H9 (cell line): Measurements from ENCODE around the gene L1CAM. TPM values are rescaled to one million over a fixed set of nuclear protein-coding genes. Genes with fewer than 3 reads are reported as not detected.

Source experiments
- DNase-seq: peaks from one replicate; pipeline ENCODE4 v3.0.0-alpha.2; 2017
- H2AFZ ChIP-seq: one replicate; pipeline ENCODE4 v1.6.1; 2013; ENCODE audit warnings: mild to moderate bottlenecking, low read length, control low read depth, moderate library complexity
- H2AK5ac ChIP-seq: 2 replicates; pipeline ENCODE4 v1.6.1; 2013; ENCODE audit warnings: low read length, control low read depth, mixed read lengths; ENCODE audit not compliant: insufficient read length
- H2BK120ac ChIP-seq: one replicate; pipeline ENCODE4 v1.6.1; 2013; ENCODE audit warnings: low read depth, mild to moderate bottlenecking, low read length, control low read depth, inconsistent platforms; ENCODE audit not compliant: poor library complexity, severe bottlenecking
- H2BK12ac ChIP-seq: 2 replicates; pipeline ENCODE4 v1.6.1; 2013; ENCODE audit warnings: low read length, control low read depth, mixed read lengths, low read depth; ENCODE audit not compliant: insufficient read length
- H2BK15ac ChIP-seq: 2 replicates; pipeline ENCODE4 v1.6.1; 2013; ENCODE audit warnings: low read depth, low read length, control low read depth
- H2BK20ac ChIP-seq: one replicate; pipeline ENCODE4 v1.6.1; 2013; ENCODE audit warnings: low read depth, mild to moderate bottlenecking, low read length, control low read depth, inconsistent platforms; ENCODE audit not compliant: poor library complexity, severe bottlenecking
- H2BK5ac ChIP-seq: 2 replicates; pipeline ENCODE4 v1.6.1; 2013; ENCODE audit warnings: low read length, control low read depth, mixed read lengths; ENCODE audit not compliant: insufficient read length
- H3K14ac ChIP-seq: 2 replicates; pipeline ENCODE4 v1.6.1; 2013; ENCODE audit warnings: low read length, control low read depth; ENCODE audit not compliant: insufficient read depth
- H3K18ac ChIP-seq: 2 replicates; pipeline ENCODE4 v1.6.1; 2013; ENCODE audit warnings: low read depth, mild to moderate bottlenecking, mixed read lengths, low read length, control low read depth; ENCODE audit not compliant: insufficient read length
- H3K23ac ChIP-seq: 2 replicates; pipeline ENCODE4 v1.6.1; 2013; ENCODE audit warnings: low read length, control low read depth, mixed read lengths, low read depth; ENCODE audit not compliant: insufficient read length
- H3K23me2 ChIP-seq: 2 replicates; pipeline ENCODE4 v1.6.1; 2013; ENCODE audit warnings: low read depth, mild to moderate bottlenecking, mixed read lengths, low read length, control low read depth; ENCODE audit not compliant: insufficient read length, poor library complexity, severe bottlenecking
- H3K27ac ChIP-seq: 2 replicates; pipeline ENCODE4 v1.5.1; 2013; ENCODE audit warnings: low read length, control low read depth, mixed read lengths, low read depth; ENCODE audit not compliant: insufficient read length
- H3K27me3 ChIP-seq: 2 replicates; pipeline ENCODE4 v1.6.1; 2013; ENCODE audit warnings: low read length, control low read depth, inconsistent platforms; ENCODE audit not compliant: insufficient read depth
- H3K4ac ChIP-seq: 2 replicates; pipeline ENCODE4 v1.6.1; 2013; ENCODE audit warnings: low read depth, mild to moderate bottlenecking, control low read depth, inconsistent platforms, low read length, moderate library complexity
- H3K4me1 ChIP-seq: 2 replicates; pipeline ENCODE4 v1.6.1; 2013; ENCODE audit warnings: low read length, control low read depth, inconsistent platforms; ENCODE audit not compliant: insufficient read depth
- H3K4me2 ChIP-seq: 2 replicates; pipeline ENCODE4 v1.6.1; 2013; ENCODE audit warnings: low read length, control low read depth, mixed read lengths; ENCODE audit not compliant: insufficient read length, insufficient read depth
- H3K56ac ChIP-seq: 2 replicates; pipeline ENCODE4 v1.6.1; 2013; ENCODE audit warnings: low read depth, mild to moderate bottlenecking, mixed read lengths, low read length, control low read depth; ENCODE audit not compliant: insufficient read length
- H3K79me1 ChIP-seq: 2 replicates; pipeline ENCODE4 v1.6.1; 2013; ENCODE audit warnings: low read depth, mild to moderate bottlenecking, moderate library complexity, low read length, control low read depth, inconsistent platforms; ENCODE audit not compliant: insufficient read depth, poor library complexity, severe bottlenecking
- H3K79me2 ChIP-seq: 2 replicates; pipeline ENCODE4 v1.6.1; 2013; ENCODE audit warnings: low read length, control low read depth, inconsistent platforms; ENCODE audit not compliant: insufficient read depth
- H3K9ac ChIP-seq: 2 replicates; pipeline ENCODE4 v1.6.1; 2013; ENCODE audit warnings: low read length, control low read depth, mixed read lengths; ENCODE audit not compliant: insufficient read length; ENCODE audit errors: extremely low read depth
- H3K9me3 ChIP-seq: one replicate; pipeline ENCODE4 v1.6.1; 2013; ENCODE audit warnings: low read depth, low read length, inconsistent platforms; ENCODE audit not compliant: control insufficient read depth
- H3T11ph ChIP-seq: one replicate; pipeline ENCODE4 v1.6.1; 2013; ENCODE audit warnings: mild to moderate bottlenecking, low read length, control low read depth, inconsistent platforms
- H4K20me1 ChIP-seq: one replicate; pipeline ENCODE4 v1.6.1; 2013; ENCODE audit not compliant: control insufficient read depth, insufficient read length, insufficient read depth
- H4K5ac ChIP-seq: 2 replicates; pipeline ENCODE4 v1.6.1; 2013; ENCODE audit warnings: low read depth, mild to moderate bottlenecking, mixed read lengths, low read length, control low read depth; ENCODE audit not compliant: insufficient read length
- H4K8ac ChIP-seq: replicated peaks from 2 replicates; pipeline ENCODE4 v1.6.1; 2013; ENCODE audit warnings: low read length, control low read depth, mixed read lengths, low read depth; ENCODE audit not compliant: insufficient read length
- H4K91ac ChIP-seq: 2 replicates; pipeline ENCODE4 v1.6.1; 2013; ENCODE audit warnings: low read depth, mild to moderate bottlenecking, moderate library complexity, mixed read lengths, low read length, control low read depth; ENCODE audit not compliant: insufficient read length
- H3K27ac Mint-ChIP-seq, 3 experiments: 2 replicates in 2 of 3; 3 replicates in 1 of 3; pipeline ENCODE4 v1.8.0; 2020 to 2021; ENCODE audit warnings: mixed read lengths in 3 of 3, mild to moderate bottlenecking in 1 of 3, moderate library complexity in 1 of 3
- H3K27me3 Mint-ChIP-seq: 2 replicates; pipeline ENCODE4 v1.8.0; 2021; ENCODE audit warnings: low read depth, mild to moderate bottlenecking, moderate library complexity, mixed read lengths
- H3K36me3 Mint-ChIP-seq, 3 experiments: 2 replicates in 2 of 3; 3 replicates in 1 of 3; pipeline ENCODE4 v1.8.0; 2020 to 2021; ENCODE audit warnings: low read depth in 3 of 3, mixed read lengths in 3 of 3; ENCODE audit not compliant: insufficient read depth in 1 of 3
- H3K4me1 Mint-ChIP-seq, 2 experiments: 2 replicates each; pipeline ENCODE4 v1.8.0; 2020; ENCODE audit warnings: mixed read lengths in 2 of 2
- H3K4me3 Mint-ChIP-seq, 2 experiments: 2 replicates in 1 of 2; 3 replicates in 1 of 2; pipeline ENCODE4 v1.8.0; 2020 to 2021; ENCODE audit warnings: mild to moderate bottlenecking in 2 of 2, mixed read lengths in 2 of 2, moderate library complexity in 1 of 2
- H3K9me3 Mint-ChIP-seq, 2 experiments: 2 replicates in 1 of 2; 3 replicates in 1 of 2; pipeline ENCODE4 v1.8.0; 2020; ENCODE audit warnings: mild to moderate bottlenecking in 2 of 2, mixed read lengths in 2 of 2, moderate library complexity in 1 of 2
- WGBS: extraction: QIAGEN DNeasy Blood & Tissue Kit; methylation state at CpG from one replicate; pipeline ENCODE4 v1.1.7; 2013; ENCODE audit warnings: missing lambda C conversion rate, low lambda C conversion rate, mixed read lengths; ENCODE audit not compliant: insufficient read length; ENCODE audit errors: extremely low coverage; 5-methylcytosine and 5-hydroxymethylcytosine counted together
- total RNA-seq: library from RNA; stranded (reverse); gene quantifications from 2 replicates; pipeline ENCODE4 v1.2.1, GENCODE V29; 2021
- TF ChIP-seq, protein P1 (sequence below): fragments of 200-600 bp; sonication (generic); conservative IDR thresholded peaks from 3 replicates; pipeline ENCODE4 v1.8.0; 2021; ENCODE audit warnings: antibody characterized with exemption, mild to moderate bottlenecking

The L1CAM gene
- total RNA-seq, 1 experiment from 2014 or later, result 22.7 TPM

DNA sequence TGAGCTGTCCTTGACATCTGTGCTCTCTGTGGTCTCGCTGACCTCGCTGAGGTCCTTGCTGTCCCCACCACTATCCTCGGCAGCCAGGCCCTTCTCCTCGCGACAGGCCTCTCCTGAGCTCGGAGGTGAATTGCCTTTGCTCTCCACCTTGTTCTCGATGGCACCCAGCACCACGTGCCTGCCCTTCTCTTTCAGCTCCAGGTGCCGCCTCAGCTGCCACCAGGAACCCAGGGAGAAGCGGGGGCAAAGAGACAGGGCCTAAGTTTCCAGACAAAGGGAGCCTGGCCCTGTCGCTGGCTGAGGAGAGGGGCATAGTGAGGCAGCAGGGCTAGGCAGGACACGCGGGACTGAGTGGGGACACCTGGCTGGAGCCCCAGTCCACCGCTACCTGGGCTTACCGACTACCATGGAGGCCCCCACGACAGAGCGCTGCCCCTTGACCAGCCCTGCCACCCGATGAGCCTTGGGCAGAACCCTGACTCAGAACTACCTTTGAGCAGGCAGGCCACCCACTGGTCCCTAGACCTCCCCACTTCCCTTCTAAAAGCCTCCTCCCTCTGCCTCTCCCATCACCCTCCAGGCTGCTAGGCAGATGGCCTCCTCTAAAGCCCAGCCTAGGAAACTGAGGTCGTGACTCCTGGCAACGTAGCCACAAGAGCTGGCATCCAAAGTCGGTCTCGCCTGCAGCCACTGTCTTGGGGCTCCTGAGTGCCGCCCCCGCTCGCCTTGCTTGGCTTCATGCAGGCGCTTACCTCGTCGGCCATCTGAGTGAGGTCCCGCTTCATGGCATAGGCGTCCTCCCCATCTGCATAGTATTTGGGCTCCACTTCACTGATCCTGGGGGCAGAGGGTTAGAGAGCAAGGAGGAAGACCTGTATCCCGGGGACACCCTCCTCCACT lies 44.3 kb upstream of the L1CAM start:
- H4K91ac ChIP-seq, result no peak overlapping the region
- no peak overlapping the region for H3K4ac ChIP-seq
- H3K9me3 ChIP-seq, result peaks cover 22% of the 10 kb centered on the region
- Mint-ChIP-seq H3K4me3 (peak overlapping the region in 1 of 2 experiments; percentile 42; a peak in 1 of 5 replicates), H3K4me1 (peaks cover 4 to 32% of the 10 kb centered on the region in 2 experiments), H3K9me3 (peaks cover 53 to 63% of the 10 kb centered on the region in 2 experiments), H3K27ac (peak overlapping the region in 1 of 3 experiments; percentile 44; a peak in 1 of 7 replicates), H3K27me3 (no peaks in the 10 kb centered on the region; the same call in 1 of the 2 replicates), H3K36me3 (peaks cover 19 to 43% (median 26%) of the 10 kb centered on the region in 3 experiments)
- no peak overlapping the region for H3K27ac ChIP-seq
- no peaks in the 10 kb centered on the region for H4K20me1 ChIP-seq
- no peak overlapping the region for H2AFZ ChIP-seq
- no peak overlapping the region for H2BK12ac ChIP-seq
- TF ChIP-seq, protein P1, sequence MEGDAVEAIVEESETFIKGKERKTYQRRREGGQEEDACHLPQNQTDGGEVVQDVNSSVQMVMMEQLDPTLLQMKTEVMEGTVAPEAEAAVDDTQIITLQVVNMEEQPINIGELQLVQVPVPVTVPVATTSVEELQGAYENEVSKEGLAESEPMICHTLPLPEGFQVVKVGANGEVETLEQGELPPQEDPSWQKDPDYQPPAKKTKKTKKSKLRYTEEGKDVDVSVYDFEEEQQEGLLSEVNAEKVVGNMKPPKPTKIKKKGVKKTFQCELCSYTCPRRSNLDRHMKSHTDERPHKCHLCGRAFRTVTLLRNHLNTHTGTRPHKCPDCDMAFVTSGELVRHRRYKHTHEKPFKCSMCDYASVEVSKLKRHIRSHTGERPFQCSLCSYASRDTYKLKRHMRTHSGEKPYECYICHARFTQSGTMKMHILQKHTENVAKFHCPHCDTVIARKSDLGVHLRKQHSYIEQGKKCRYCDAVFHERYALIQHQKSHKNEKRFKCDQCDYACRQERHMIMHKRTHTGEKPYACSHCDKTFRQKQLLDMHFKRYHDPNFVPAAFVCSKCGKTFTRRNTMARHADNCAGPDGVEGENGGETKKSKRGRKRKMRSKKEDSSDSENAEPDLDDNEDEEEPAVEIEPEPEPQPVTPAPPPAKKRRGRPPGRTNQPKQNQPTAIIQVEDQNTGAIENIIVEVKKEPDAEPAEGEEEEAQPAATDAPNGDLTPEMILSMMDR, result no peak
- H3K79me2 ChIP-seq, result no peaks in the 10 kb centered on the region; the same call in 1 of the 2 replicates
- no peak overlapping the region for H3K23ac ChIP-seq
- peaks cover 28% of the 10 kb centered on the region for H3K23me2 ChIP-seq
- H3K56ac ChIP-seq, result no peak overlapping the region
- WGBS, result no CpG with 5 or more reads among the region's 31 CpGs
- H3K18ac ChIP-seq, result no peak overlapping the region
- H2BK120ac ChIP-seq, result no peak overlapping the region
- H4K8ac ChIP-seq, result no peak overlapping the region
- no peak overlapping the region for H2BK20ac ChIP-seq
- H3T11ph ChIP-seq, result no peak overlapping the region
- H4K5ac ChIP-seq, result no peak overlapping the region
- no peak overlapping the region for H3K4me2 ChIP-seq
- H3K14ac ChIP-seq, result no peak overlapping the region
- DNase-seq, result no peak
- H2AK5ac ChIP-seq, result no peak overlapping the region
- no peaks in the 10 kb centered on the region for H3K79me1 ChIP-seq
- H2BK5ac ChIP-seq, result no peak overlapping the region
- H2BK15ac ChIP-seq, result no peak overlapping the region
- H3K9ac ChIP-seq, result no peak overlapping the region
- no peaks in the 10 kb centered on the region for H3K27me3 ChIP-seq
- H3K4me1 ChIP-seq, result no peaks in the 10 kb centered on the region
